OCI-LY1 (cell line): ENCODE data around the gene TMPRSS13.

Source experiments
- H2AFZ ChIP-seq: fragments of 200-600 bp; sonication (generic), shearing (Covaris generic); 2 replicates; pipeline ENCODE4 v1.6.0; 2014; ENCODE audit warnings: antibody characterized with exemption, mild to moderate bottlenecking, low read length
- H3F3A ChIP-seq: fragments of 200-600 bp; sonication (generic), shearing (Covaris generic); 2 replicates; pipeline ENCODE4 v1.6.0; 2014; ENCODE audit warnings: mild to moderate bottlenecking, antibody characterized with exemption, low read length, moderate library complexity; ENCODE audit not compliant: insufficient read depth
- H3K27ac ChIP-seq: fragments of 200-600 bp; sonication (generic); 2 replicates; pipeline ENCODE4 v1.5.1; 2014; ENCODE audit warnings: low read length, mixed run types, mild to moderate bottlenecking, low read depth; ENCODE audit not compliant: poor library complexity, severe bottlenecking
- H3K27me3 ChIP-seq: fragments of 200-600 bp; sonication (generic); 2 replicates; pipeline ENCODE4 v1.6.0; 2014; ENCODE audit warnings: antibody characterized with exemption, mild to moderate bottlenecking, low read length, moderate library complexity; ENCODE audit not compliant: insufficient read depth
- H3K36me3 ChIP-seq: fragments of 200-600 bp; sonication (generic); 2 replicates; pipeline ENCODE4 v1.6.1; 2014; ENCODE audit warnings: mild to moderate bottlenecking, antibody characterized with exemption, low read length, moderate library complexity, mixed read lengths; ENCODE audit not compliant: insufficient read depth
- H3K4me1 ChIP-seq: fragments of 200-600 bp; sonication (generic); 2 replicates; pipeline ENCODE4 v1.5.1; 2014; ENCODE audit warnings: mild to moderate bottlenecking, low read length, moderate library complexity; ENCODE audit not compliant: insufficient read depth, severe bottlenecking
- H3K4me2 ChIP-seq: fragments of 200-600 bp; sonication (generic), shearing (Covaris generic); 2 replicates; pipeline ENCODE4 v1.6.1; 2014; ENCODE audit warnings: low read length
- H3K4me3 ChIP-seq: fragments of 200-600 bp; sonication (generic); 2 replicates; pipeline ENCODE4 v1.5.1; 2014; ENCODE audit warnings: low read length, low read depth, mild to moderate bottlenecking, mixed read lengths; ENCODE audit not compliant: poor library complexity, severe bottlenecking
- H3K79me2 ChIP-seq: fragments of 200-600 bp; shearing (Covaris generic); 2 replicates; pipeline ENCODE4 v1.6.1; 2016; ENCODE audit warnings: mixed run types, low read length, mixed read lengths; ENCODE audit not compliant: insufficient read depth
- H3K9ac ChIP-seq: fragments of 200-600 bp; sonication (generic), shearing (Covaris generic); 2 replicates; pipeline ENCODE4 v1.6.1; 2014; ENCODE audit warnings: mild to moderate bottlenecking, low read length, mixed read lengths
- H3K9me2 ChIP-seq: fragments of 200-600 bp; sonication (generic), shearing (Covaris generic); 2 replicates; pipeline ENCODE4 v1.6.1; 2014; ENCODE audit warnings: low read depth, mild to moderate bottlenecking, low read length, mixed read lengths
- H3K9me3 ChIP-seq: fragments of 200-600 bp; shearing (Covaris generic); 2 replicates; pipeline ENCODE4 v1.6.1; 2014; ENCODE audit warnings: low read length, mixed read lengths
- H4K20me1 ChIP-seq: fragments of 200-600 bp; sonication (generic), shearing (Covaris generic); 2 replicates; pipeline ENCODE4 v1.6.0; 2016; ENCODE audit warnings: mild to moderate bottlenecking, low read length; ENCODE audit not compliant: insufficient read depth
- CTCF ChIP-seq: fragments of 200-600 bp; sonication (generic), shearing (Covaris generic); IDR thresholded peaks from 2 replicates; pipeline ENCODE4 v1.5.1; 2017; ENCODE audit warnings: mild to moderate bottlenecking, antibody characterized with exemption, low read length, moderate library complexity, mixed read lengths
- EZH2 ChIP-seq: fragments of 200-600 bp; sonication (generic), shearing (Covaris generic); IDR thresholded peaks from 2 replicates; pipeline ENCODE4 v1.8.0; 2017; ENCODE audit warnings: borderline replicate concordance, mixed run types, mild to moderate bottlenecking, antibody characterized with exemption, low read length, moderate library complexity, mixed read lengths

Gene TMPRSS13

GRCh38 chr11:117969160-117969991, 40.2 kb upstream of the TMPRSS13 start:
- no peaks in the 10 kb centered on the region for H3K79me2 ChIP-seq
- no peaks in the 10 kb centered on the region for H3K36me3 ChIP-seq
- no peaks in the 10 kb centered on the region for H3K4me1 ChIP-seq
- no peaks in the 10 kb centered on the region for H4K20me1 ChIP-seq
- H3K9me2 ChIP-seq = no peaks in the 10 kb centered on the region
- H3K4me2 ChIP-seq = no peak overlapping the region
- H2AFZ ChIP-seq = no peak overlapping the region
- H3K4me3 ChIP-seq = no peak overlapping the region
- H3F3A ChIP-seq = no peaks in the 10 kb centered on the region
- no peak overlapping the region for H3K9ac ChIP-seq
- H3K27me3 ChIP-seq = no peaks in the 10 kb centered on the region
- no peak for TF ChIP-seq CTCF
- TF ChIP-seq EZH2 = no peak
- H3K9me3 ChIP-seq = no peaks in the 10 kb centered on the region
- H3K27ac ChIP-seq = no peak overlapping the region

DNA sequence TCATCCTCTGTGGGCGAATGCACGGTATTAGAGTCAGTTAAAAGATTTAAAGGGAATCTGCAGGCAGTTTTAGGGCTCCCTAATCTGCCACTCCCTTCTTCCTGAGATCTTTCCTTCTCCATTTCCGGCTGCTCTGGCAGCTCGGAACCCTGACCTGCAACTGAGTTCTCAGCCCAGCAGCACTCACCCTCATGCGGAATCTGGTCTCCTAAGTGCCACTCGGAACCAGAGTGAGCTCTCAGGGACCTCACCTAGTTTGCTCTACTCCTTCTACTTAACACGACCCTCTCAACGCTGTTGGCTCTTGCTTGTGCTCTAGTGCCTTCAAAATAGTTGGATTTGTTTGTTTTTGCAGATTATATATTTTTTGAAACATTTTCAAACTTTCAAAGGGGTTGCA, 37.7 kb upstream of the TMPRSS13 start:
- Histone ChIP-seq H3K27me3 (no peaks in the 10 kb centered on the region), H4K20me1 (no peaks in the 10 kb centered on the region)
- TF ChIP-seq CTCF = no peak
- TF ChIP-seq EZH2 = no peak

GRCh38 chr11:117962826-117963225, 33.6 kb upstream of the TMPRSS13 start:
- no peaks in the 10 kb centered on the region for H3K36me3 ChIP-seq
- no peak overlapping the region for H3K4me3 ChIP-seq
- no peak overlapping the region for H2AFZ ChIP-seq
- peaks cover 4% of the 10 kb centered on the region for H3K4me1 ChIP-seq
- no peak overlapping the region for H3K27ac ChIP-seq
- no peaks in the 10 kb centered on the region for H4K20me1 ChIP-seq
- H3K9me3 ChIP-seq = no peaks in the 10 kb centered on the region
- H3K9me2 ChIP-seq = no peaks in the 10 kb centered on the region
- H3K4me2 ChIP-seq = no peak overlapping the region
- H3K79me2 ChIP-seq = no peaks in the 10 kb centered on the region
- no peaks in the 10 kb centered on the region for H3F3A ChIP-seq
- no peak for TF ChIP-seq EZH2
- TF ChIP-seq CTCF = no peak
- H3K27me3 ChIP-seq = no peaks in the 10 kb centered on the region
- H3K9ac ChIP-seq = no peak overlapping the region

More for the DNA sequence above, 37.7 kb upstream of the TMPRSS13 start:
- no peak overlapping the region for H3K4me2 ChIP-seq
- no peaks in the 10 kb centered on the region for H3K36me3 ChIP-seq
- H3K9me2 ChIP-seq = no peaks in the 10 kb centered on the region
- no peaks in the 10 kb centered on the region for H3K79me2 ChIP-seq
- H3K27ac ChIP-seq = no peak overlapping the region
- no peaks in the 10 kb centered on the region for H3F3A ChIP-seq
- H3K4me1 ChIP-seq = no peaks in the 10 kb centered on the region
- H3K9ac ChIP-seq = no peak overlapping the region
- H2AFZ ChIP-seq = no peak overlapping the region
- no peaks in the 10 kb centered on the region for H3K9me3 ChIP-seq
- no peak overlapping the region for H3K4me3 ChIP-seq
